ENCODE results near the gene ZNF668. TPM values are rescaled to one million over a fixed set of nuclear protein-coding genes. Genes with fewer than 3 reads are reported as not detected.

Gene ZNF668
- total and polyA plus RNA-seq, 2 of the 13 experiments (the other 11 are each of a cell fraction or from before 2014, with no cell fraction given): 3.8 to 9.8 TPM

DNA sequence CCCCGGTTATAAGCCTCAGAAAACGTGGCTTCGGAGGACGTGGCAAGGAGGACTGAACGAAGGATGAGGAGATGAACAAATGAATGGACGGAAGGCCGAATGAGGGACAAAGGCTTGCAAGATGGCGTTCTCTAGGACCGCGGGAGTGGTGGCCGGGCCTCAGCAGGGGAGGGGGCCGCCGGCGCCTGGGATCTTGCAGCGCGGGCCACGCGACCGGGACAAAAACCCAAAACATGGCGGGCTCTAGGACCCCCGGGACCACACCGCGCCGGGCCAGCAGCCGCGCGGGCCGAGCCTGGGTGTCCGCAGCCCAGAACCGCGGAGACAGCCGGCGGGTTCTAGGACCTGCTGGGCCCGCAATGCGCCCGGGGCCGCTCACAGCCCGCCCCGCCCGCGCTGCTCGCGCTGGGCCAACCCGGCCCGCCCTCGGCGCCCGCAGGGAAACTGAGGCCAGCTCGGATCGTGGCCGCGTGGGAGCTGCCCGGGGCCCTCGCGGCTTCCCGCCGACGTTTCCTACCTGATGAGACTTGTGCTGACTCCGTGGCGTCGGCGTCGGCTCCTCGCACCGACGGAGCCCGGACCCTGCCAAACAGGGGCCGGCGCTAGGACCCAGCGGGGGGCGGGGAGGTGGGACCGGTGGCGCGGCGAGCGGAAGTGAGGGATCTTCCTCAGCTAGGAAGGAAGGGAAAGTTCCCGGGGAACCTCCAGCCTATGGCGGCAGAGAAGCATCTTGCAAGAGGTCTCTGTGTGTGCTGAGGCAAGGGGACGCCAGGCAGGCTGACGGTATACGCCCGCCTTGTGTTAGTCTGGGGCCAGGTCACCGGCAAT is 684 bp downstream of the ZNF668 start (continued):
- TF ChIP-seq, protein P1, sequence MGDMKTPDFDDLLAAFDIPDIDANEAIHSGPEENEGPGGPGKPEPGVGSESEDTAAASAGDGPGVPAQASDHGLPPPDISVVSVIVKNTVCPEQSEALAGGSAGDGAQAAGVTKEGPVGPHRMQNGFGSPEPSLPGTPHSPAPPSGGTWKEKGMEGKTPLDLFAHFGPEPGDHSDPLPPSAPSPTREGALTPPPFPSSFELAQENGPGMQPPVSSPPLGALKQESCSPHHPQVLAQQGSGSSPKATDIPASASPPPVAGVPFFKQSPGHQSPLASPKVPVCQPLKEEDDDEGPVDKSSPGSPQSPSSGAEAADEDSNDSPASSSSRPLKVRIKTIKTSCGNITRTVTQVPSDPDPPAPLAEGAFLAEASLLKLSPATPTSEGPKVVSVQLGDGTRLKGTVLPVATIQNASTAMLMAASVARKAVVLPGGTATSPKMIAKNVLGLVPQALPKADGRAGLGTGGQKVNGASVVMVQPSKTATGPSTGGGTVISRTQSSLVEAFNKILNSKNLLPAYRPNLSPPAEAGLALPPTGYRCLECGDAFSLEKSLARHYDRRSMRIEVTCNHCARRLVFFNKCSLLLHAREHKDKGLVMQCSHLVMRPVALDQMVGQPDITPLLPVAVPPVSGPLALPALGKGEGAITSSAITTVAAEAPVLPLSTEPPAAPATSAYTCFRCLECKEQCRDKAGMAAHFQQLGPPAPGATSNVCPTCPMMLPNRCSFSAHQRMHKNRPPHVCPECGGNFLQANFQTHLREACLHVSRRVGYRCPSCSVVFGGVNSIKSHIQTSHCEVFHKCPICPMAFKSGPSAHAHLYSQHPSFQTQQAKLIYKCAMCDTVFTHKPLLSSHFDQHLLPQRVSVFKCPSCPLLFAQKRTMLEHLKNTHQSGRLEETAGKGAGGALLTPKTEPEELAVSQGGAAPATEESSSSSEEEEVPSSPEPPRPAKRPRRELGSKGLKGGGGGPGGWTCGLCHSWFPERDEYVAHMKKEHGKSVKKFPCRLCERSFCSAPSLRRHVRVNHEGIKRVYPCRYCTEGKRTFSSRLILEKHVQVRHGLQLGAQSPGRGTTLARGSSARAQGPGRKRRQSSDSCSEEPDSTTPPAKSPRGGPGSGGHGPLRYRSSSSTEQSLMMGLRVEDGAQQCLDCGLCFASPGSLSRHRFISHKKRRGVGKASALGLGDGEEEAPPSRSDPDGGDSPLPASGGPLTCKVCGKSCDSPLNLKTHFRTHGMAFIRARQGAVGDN (CRISPR knock-in tag; IDR thresholded peaks at IDR 0.05): peak; percentile 78
- TF ChIP-seq, protein P2, sequence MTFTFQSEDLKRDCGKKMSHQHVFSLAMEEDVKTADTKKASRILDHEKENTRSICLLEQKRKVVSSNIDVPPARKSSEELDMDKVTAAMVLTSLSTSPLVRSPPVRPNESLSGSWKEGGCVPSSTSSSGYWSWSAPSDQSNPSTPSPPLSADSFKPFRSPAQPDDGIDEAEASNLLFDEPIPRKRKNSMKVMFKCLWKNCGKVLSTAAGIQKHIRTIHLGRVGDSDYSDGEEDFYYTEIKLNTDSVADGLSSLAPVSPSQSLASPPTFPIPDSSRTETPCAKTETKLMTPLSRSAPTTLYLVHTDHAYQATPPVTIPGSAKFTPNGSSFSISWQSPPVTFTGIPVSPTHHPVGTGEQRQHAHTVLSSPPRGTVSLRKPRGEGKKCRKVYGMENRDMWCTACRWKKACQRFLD (CRISPR knock-in tag; IDR thresholded peaks at IDR 0.05; ENCODE audit: borderline replicate concordance): peak; percentile 87; the same call in 1 of the 2 replicates
- TF ChIP-seq, protein P3, sequence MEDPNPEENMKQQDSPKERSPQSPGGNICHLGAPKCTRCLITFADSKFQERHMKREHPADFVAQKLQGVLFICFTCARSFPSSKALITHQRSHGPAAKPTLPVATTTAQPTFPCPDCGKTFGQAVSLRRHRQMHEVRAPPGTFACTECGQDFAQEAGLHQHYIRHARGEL (CRISPR knock-in tag; IDR thresholded peaks at IDR 0.05): 0 out of 2 replicates have a peak, but pooled peaks have one; percentile 71
- 0 out of 2 replicates have a peak, but pooled peaks have one; percentile 11 for TF ChIP-seq ZNF709 (CRISPR knock-in tag; IDR thresholded peaks at IDR 0.05)
- TF ChIP-seq PHF20 (CRISPR knock-in tag; IDR thresholded peaks at IDR 0.05): no peak; the same call in 1 of the 2 replicates
- no peak for TF ChIP-seq PPARG (CRISPR knock-in tag; conservative IDR thresholded peaks at IDR 0.05)
- TF ChIP-seq FIP1L1 (IDR thresholded peaks at IDR 0.05; ENCODE audit: borderline replicate concordance, insufficient read depth, low read depth, low read length): 0 out of 2 replicates have a peak, but pooled peaks have one; percentile 31
- TF ChIP-seq MAF1 (CRISPR knock-in tag; IDR thresholded peaks at IDR 0.05; ENCODE audit: borderline replicate concordance): 0 out of 2 replicates have a peak, but pooled peaks have one; percentile 35
- no peak for TF ChIP-seq SUZ12 (IDR thresholded peaks at IDR 0.05; ENCODE audit: low read depth, low read length)
- TF ChIP-seq MIER2 (CRISPR knock-in tag; IDR thresholded peaks at IDR 0.05): no peak
- no peak for TF ChIP-seq MAFG (CRISPR knock-in tag; IDR thresholded peaks at IDR 0.05)
- peak; percentile 83 for TF ChIP-seq GABPA (IDR thresholded peaks at IDR 0.05; ENCODE audit: low read depth, low read length)
- TF ChIP-seq GABPA (CRISPR knock-in tag; IDR thresholded peaks at IDR 0.05; ENCODE audit: low read depth): peak; percentile 55; the same call in 1 of the 2 replicates
- TF ChIP-seq, protein P4, sequence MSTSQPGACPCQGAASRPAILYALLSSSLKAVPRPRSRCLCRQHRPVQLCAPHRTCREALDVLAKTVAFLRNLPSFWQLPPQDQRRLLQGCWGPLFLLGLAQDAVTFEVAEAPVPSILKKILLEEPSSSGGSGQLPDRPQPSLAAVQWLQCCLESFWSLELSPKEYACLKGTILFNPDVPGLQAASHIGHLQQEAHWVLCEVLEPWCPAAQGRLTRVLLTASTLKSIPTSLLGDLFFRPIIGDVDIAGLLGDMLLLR (CRISPR knock-in tag; IDR thresholded peaks at IDR 0.05): no peak
- TF ChIP-seq ZFP37 (CRISPR knock-in tag; IDR thresholded peaks at IDR 0.05; ENCODE audit: borderline replicate concordance): no peak
- TF ChIP-seq SP2 (CRISPR knock-in tag; IDR thresholded peaks at IDR 0.05): peak; percentile 29; the same call in 1 of the 2 replicates
- TF ChIP-seq ZNF563 (CRISPR knock-in tag; IDR thresholded peaks at IDR 0.05): peak; percentile 88
- no peak for TF ChIP-seq ZNF251 (CRISPR knock-in tag; IDR thresholded peaks at IDR 0.05)
- no peak for TF ChIP-seq ZFP41 (CRISPR knock-in tag; IDR thresholded peaks at IDR 0.05; ENCODE audit: borderline replicate concordance)
- TF ChIP-seq HOXD1 (CRISPR knock-in tag; IDR thresholded peaks at IDR 0.05): peak; percentile 22; the same call in 1 of the 2 replicates
- TF ChIP-seq SMARCC2 (IDR thresholded peaks at IDR 0.05): no peak
- no peak; the same call in 1 of the 2 replicates for TF ChIP-seq IRF2 (CRISPR knock-in tag; IDR thresholded peaks at IDR 0.05)

Data from HepG2 (cell line).